Left lung (tissue), 10 donors: Measurements from ENCODE around the gene HDAC5. TPM values are rescaled to one million over a fixed set of nuclear protein-coding genes. Genes with fewer than 3 reads are reported as not detected.
A peak's percentile ranks its signal among the peaks of the same experiment; 100 is the strongest.

Experiments used
- ATAC-seq: fragments of 200-7000 bp; cut with Tn5 transposase; one replicate; pipeline ENCODE4 v1.9.1; 2020; ENCODE audit warnings: moderate library complexity
- DNase-seq, 4 donors: peaks; one replicate each; pipeline ENCODE4 v3.0.0-alpha.2; 2013 to 2020
- H3K27ac ChIP-seq, 2 donors: fragments of 200-600 bp; sonication (generic) in 1 of 2; one replicate each; pipeline versions ENCODE4 v1.5.0 to v1.8.0; 2020 to 2021
- H3K27me3 ChIP-seq, 2 donors: fragments of 200-600 bp; sonication (generic) in 1 of 2; one replicate each; pipeline versions ENCODE4 v1.5.0 to v1.8.0; 2020 to 2021
- H3K36me3 ChIP-seq, 2 donors: fragments of 200-600 bp; sonication (generic) in 1 of 2; one replicate each; pipeline versions ENCODE4 v1.5.0 to v1.8.0; 2020 to 2021
- H3K4me1 ChIP-seq, 2 donors: fragments of 200-600 bp; one replicate each; pipeline ENCODE4 v1.8.0; 2021
- H3K4me3 ChIP-seq, 2 donors: fragments of 200-600 bp; sonication (generic) in 1 of 2; one replicate each; pipeline versions ENCODE4 v1.5.0 to v1.8.0; 2020 to 2021; ENCODE audit warnings: mild to moderate bottlenecking in 1 of 2
- H3K9me3 ChIP-seq, 2 donors: fragments of 200-600 bp; sonication (generic) in 1 of 2; one replicate each; pipeline versions ENCODE4 v1.5.0 to v1.8.0; 2020 to 2021
- CTCF ChIP-seq, 2 donors: fragments of 200-600 bp; sonication (generic) in 1 of 2; IDR thresholded peaks; one replicate each; pipeline versions ENCODE4 v1.5.0 to v1.8.0; 2021; ENCODE audit warnings: antibody characterized with exemption in 2 of 2
- intact Hi-C, 2 donors: fragments of 100-400 bp; cut with DNase I; formaldehyde crosslinking; loops; one replicate each; pipeline versions ENCODE4 v1.11.2 to v1.14.2; 2022
- polyA plus RNA-seq, 6 donors: library from polyadenylated mRNA; unstranded; fragments of 120-200 nt; gene quantifications; one replicate each; pipeline ENCODE4 v1.2.1, GENCODE V29; 2013; ENCODE audit not compliant: insufficient read length in 6 of 6
- total RNA-seq, 2 donors: library from RNA; stranded (reverse); fragmentation: NEBNext Ultra II Directional; extraction: Animal tissue kit (Norgen Biotek cat#: 25700); gene quantifications; one replicate each; pipeline ENCODE4 v1.2.1, GENCODE V29; 2021
- donor health status: DM: no; HTN: yes; CAD: no.
- donor health status: DM: no; HTN: no; CAD: no.

The HDAC5 gene
- total and polyA plus RNA-seq, 8 donors: 28.0 to 61.4 (median 57.5) TPM

GRCh38 chr17:44078412-44078811, 45.0 kb downstream of the HDAC5 start:
- peak overlapping the region in 1 of 2 donors; percentile 65 for H3K27ac ChIP-seq
- no peaks in the 10 kb centered on the region for H3K9me3 ChIP-seq
- ATAC-seq (no peak), DNase-seq (no peak)
- no peak overlapping the region for H3K4me3 ChIP-seq
- peaks cover 0 to 21% of the 10 kb centered on the region in 2 donors for H3K4me1 ChIP-seq
- no peak for TF ChIP-seq CTCF (IDR thresholded peaks at IDR 0.05)
- no peaks in the 10 kb centered on the region for H3K27me3 ChIP-seq
- intact Hi-C loops: no loop called here
- H3K36me3 ChIP-seq: peaks cover 0 to 95% of the 10 kb centered on the region in 2 donors

- peak; percentile 39 for ATAC-seq
- DNase-seq: no peak
- TF ChIP-seq CTCF (IDR thresholded peaks at IDR 0.05): no peak
- no peak overlapping the region for H3K4me3 ChIP-seq
- peak overlapping the region in 1 of 2 donors; percentile 65 for H3K27ac ChIP-seq
- intact Hi-C loops: no loop called here
- no peaks in the 10 kb centered on the region for H3K9me3 ChIP-seq
- H3K4me1 ChIP-seq: peaks cover 0 to 25% of the 10 kb centered on the region in 2 donors
- no peaks in the 10 kb centered on the region for H3K27me3 ChIP-seq
- peaks cover 0 to 86% of the 10 kb centered on the region in 2 donors for H3K36me3 ChIP-seq
These were observed 45.9 kb downstream of the HDAC5 start for GRCh38 chr17:44077595-44077909.

GRCh38 chr17:44076716-44077594, 46.5 kb downstream of the HDAC5 start:
- ATAC-seq: no peak

GRCh38 chr17:44075598-44076293, 47.7 kb downstream of the HDAC5 start:
- H3K36me3 ChIP-seq: peaks cover 0 to 70% of the 10 kb centered on the region in 2 donors
- no peak overlapping the region for H3K27ac ChIP-seq
- TF ChIP-seq CTCF (IDR thresholded peaks at IDR 0.05): no peak
- intact Hi-C loops: no loop called here
- no peaks in the 10 kb centered on the region for H3K27me3 ChIP-seq
- H3K4me1 ChIP-seq: peaks cover 9 to 42% of the 10 kb centered on the region in 2 donors
- no peaks in the 10 kb centered on the region for H3K9me3 ChIP-seq
- H3K4me3 ChIP-seq: no peak overlapping the region
- DNase-seq: no peak
- ATAC-seq: no peak

More at GRCh38 chr17:44076716-44077594, 46.5 kb downstream of the HDAC5 start:
- TF ChIP-seq CTCF (IDR thresholded peaks at IDR 0.05): no peak
- Histone ChIP-seq H3K27ac (peak overlapping the region in 1 of 2 donors; percentile 65), H3K36me3 (peaks cover 0 to 80% of the 10 kb centered on the region in 2 donors), H3K4me1 (peaks cover 1 to 30% of the 10 kb centered on the region in 2 donors), H3K9me3 (no peaks in the 10 kb centered on the region), H3K27me3 (no peaks in the 10 kb centered on the region), H3K4me3 (no peak overlapping the region)
- intact Hi-C loops: no loop called here
- no peak for DNase-seq

- peaks cover 0 to 61% of the 10 kb centered on the region in 2 donors for H3K36me3 ChIP-seq
- ATAC-seq (no peak), DNase-seq (no peak)
- H3K4me3 ChIP-seq: no peak overlapping the region
- no peaks in the 10 kb centered on the region for H3K27me3 ChIP-seq
- H3K4me1 ChIP-seq: peaks cover 9 to 46% of the 10 kb centered on the region in 2 donors
- no peak for TF ChIP-seq CTCF (IDR thresholded peaks at IDR 0.05)
- intact Hi-C loops: no loop called here
- H3K27ac ChIP-seq: no peak overlapping the region
- no peaks in the 10 kb centered on the region for H3K9me3 ChIP-seq
These were observed 48.5 kb downstream of the HDAC5 start for GRCh38 chr17:44074911-44075285.
